SW 1271 (cell line): Measurements from ENCODE around the gene PPP1R14C.

ENCODE experiments used
- DNase-seq, 2 experiments: peaks; one replicate each; lab custom pipeline; 2025; lab: John Stamatoyannopoulos, UW

The PPP1R14C gene

GRCh38 chr6:150249261-150249660, 106.4 kb downstream of the PPP1R14C start:
- DNase-seq: no peak

DNA sequence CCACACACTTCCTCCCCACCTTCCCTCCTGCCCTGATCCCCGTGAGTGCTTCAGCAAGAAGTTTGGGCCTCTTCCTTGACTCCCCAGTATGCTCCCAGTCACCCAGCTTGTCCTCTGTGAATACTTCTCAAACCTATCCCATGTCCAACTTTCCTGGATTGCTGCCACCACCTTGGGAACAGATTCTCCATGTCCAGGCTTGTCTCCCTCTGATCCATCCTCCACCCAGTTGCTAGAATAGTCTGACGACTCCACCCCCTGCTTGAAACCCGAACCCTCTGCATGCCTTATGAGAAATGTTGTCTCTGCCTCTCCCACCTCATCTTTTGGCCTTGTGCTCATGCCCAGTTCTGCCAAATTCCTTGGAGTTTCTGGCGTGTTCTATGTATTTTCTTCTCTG, 108.0 kb downstream of the PPP1R14C start:
- no peak for DNase-seq

- DNase-seq: no peak
These were observed 108.8 kb downstream of the PPP1R14C start for GRCh38 chr6:150251566-150252186.

- no peak for DNase-seq
These were observed 110.0 kb downstream of the PPP1R14C start for GRCh38 chr6:150252714-150253444.

GRCh38 chr6:150253489-150253888, 110.6 kb downstream of the PPP1R14C start:
- DNase-seq: no peak

DNA sequence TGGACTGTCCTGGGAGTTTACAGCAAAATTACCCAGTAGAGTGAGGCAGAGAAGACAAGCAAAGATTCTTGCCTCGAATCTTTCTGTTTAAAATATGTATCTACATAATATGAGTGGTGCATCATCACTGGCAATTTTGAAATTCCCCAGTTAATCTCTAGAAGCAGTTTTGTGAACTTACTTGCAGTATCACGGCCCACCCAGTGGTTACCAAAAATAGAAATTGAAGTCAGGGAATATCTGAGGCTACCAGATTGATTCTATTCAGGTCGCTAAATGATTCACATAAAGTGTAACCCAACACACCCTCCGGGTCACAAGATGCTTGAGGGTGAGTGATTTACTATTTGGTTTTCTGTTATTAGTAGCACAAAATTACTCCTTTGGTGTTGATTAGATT, 111.9 kb downstream of the PPP1R14C start:
- no peak for DNase-seq

GRCh38 chr6:150255840-150256239, 113.0 kb downstream of the PPP1R14C start:
- no peak for DNase-seq

- no peak for DNase-seq
These were observed 113.9 kb downstream of the PPP1R14C start for GRCh38 chr6:150256618-150257272.

DNA sequence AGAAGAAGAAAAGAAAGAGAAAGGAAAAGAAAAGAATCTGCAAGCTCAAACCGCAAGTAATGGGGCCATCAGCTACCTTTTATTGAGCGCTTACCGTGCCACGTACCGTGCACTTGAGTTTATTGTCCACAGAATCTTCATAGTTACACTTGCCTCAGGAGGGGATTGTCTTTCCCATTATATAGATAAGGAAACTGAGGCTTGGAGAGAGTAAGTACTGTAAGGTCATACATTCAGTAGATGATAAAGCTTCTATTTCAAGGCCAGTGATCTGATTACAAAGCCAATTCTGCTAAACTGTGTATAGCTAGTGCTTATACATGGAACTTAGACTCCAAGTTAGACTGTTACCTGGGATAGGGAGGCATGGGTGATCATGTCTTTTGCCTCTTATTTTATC, 115.5 kb downstream of the PPP1R14C start:
- DNase-seq: no peak

DNA sequence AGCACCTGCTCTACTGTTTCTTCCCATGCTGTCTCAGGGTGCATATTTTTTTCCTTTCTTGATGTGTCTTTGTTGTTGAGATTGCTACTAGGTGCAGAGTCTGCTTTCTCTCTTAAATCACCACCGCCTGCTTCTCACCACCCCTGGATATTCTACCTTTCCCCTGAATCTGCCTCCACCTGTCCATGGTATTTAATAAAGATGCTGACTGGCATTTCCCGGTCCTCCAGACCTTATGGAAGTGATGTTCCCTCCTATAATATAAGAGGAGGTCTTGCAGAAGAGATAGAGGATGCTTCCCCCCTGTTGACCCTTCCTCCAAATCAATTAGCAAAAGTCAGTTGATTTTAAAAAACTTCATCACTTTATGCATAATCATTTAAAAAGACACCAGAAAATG, 118.1 kb downstream of the PPP1R14C start:
- DNase-seq: no peak

DNA sequence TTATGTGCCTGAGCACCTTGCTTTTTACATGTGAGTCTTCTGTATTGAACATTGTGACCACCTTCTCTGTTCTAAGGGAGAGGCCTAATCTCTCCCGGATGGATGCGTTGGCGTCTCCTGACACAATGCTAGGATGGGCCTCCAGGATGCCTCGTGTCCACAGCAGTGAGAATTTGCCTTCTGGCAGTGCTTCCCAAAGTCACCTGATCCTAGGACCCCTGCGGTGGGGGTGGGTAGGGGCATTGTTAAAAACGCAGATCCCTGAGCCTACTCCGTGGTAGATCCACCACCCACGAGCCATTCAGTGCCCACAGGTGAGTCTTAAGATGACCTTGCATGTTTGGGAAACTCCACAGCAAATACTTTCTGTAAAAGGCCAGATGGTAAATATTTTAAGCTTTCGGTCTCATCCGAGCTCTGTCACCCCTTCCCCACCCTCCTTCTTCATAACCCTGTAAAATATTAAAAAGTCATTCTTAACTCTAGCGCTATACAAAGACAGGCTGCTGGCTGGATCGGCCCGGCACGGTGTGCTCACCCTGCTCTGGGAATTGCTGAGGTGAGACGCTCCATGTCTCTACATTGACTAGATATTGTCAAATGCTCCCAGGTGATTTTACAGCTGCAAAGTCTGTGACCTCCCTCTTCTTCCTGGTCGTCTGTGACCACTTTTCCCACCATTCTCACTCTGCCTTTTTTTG, 119.3 kb downstream of the PPP1R14C start:
- DNase-seq: no peak

GRCh38 chr6:150263765-150264404, 121.0 kb downstream of the PPP1R14C start:
- DNase-seq: no peak

- no peak for DNase-seq
These were observed 123.5 kb downstream of the PPP1R14C start for GRCh38 chr6:150266309-150266708.

DNA sequence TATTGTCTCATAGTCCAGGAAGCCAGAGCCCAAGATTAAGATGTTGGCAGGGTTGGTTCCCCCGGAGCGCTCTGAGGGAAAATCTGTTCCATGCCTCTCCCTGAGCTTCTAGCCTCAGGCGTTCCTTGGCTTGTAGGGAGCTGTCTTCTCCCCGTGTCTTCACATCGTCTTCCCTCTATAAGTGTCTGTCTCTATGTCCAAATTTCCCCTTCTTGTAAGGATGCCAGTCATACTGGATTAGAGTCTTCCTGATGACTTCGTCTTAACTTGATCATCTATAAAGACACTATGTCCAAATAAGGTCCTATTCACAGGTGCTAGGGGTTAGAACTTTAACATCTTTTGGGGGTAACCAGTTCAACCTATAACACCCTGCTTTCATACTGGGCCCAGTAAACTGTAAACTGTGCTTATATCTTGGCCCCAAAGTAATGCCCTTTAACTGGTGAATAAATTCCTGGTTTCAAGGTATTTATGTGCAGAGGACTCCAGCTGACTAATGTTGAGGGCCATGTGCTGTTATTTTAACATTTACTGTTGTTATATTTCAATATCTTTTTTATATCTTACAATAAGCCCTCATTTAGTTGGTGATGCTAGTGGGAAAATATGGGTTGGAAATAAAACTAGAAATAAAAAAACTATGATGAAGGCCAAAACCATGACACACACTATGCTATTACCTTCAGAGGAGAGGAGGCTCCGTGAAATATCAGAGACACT, 124.3 kb downstream of the PPP1R14C start:
- no peak for DNase-seq

- DNase-seq: no peak
These were observed 125.1 kb downstream of the PPP1R14C start for GRCh38 chr6:150267686-150268561.

- no peak for DNase-seq
These were observed 126.4 kb downstream of the PPP1R14C start for GRCh38 chr6:150269130-150269856.

DNA sequence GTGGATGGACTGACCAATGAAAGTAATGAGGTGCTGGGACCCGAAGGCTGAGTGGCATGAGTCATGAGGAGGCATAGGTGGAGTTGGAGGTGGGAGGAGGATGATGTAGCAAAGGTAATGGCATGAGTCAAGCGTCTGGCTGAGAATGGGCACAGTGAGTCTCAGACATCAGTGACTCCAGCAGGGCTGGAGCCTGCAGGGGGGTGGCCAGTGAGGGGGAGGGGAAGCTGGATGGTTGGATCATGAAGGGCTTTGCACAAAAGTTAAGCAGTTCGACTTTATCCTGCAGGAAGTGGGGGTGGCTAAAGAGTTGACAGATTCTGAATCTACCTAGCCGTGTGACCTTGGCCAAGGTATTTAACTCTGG, 127.0 kb downstream of the PPP1R14C start:
- DNase-seq: no peak

GRCh38 chr6:150270330-150271052, 127.6 kb downstream of the PPP1R14C start:
- DNase-seq: no peak

DNA sequence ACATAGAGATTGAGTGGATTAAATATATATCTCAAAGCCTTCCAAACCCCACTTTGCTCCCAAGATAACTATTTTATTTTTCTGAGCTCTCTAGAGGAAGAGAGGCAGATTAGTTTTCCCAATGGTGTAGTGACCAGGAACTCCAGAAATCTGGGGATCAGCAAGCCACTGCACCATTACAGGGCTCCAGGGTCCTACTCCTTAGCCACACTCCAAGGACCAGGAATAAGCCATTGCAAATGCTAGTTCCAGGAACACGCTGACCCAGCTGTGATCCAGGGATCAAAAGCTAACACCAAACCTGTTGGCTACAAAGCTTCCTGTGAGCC, 128.3 kb downstream of the PPP1R14C start:
- DNase-seq: no peak
